Measurements from ENCODE around the gene PAEP.

The PAEP gene

DNA sequence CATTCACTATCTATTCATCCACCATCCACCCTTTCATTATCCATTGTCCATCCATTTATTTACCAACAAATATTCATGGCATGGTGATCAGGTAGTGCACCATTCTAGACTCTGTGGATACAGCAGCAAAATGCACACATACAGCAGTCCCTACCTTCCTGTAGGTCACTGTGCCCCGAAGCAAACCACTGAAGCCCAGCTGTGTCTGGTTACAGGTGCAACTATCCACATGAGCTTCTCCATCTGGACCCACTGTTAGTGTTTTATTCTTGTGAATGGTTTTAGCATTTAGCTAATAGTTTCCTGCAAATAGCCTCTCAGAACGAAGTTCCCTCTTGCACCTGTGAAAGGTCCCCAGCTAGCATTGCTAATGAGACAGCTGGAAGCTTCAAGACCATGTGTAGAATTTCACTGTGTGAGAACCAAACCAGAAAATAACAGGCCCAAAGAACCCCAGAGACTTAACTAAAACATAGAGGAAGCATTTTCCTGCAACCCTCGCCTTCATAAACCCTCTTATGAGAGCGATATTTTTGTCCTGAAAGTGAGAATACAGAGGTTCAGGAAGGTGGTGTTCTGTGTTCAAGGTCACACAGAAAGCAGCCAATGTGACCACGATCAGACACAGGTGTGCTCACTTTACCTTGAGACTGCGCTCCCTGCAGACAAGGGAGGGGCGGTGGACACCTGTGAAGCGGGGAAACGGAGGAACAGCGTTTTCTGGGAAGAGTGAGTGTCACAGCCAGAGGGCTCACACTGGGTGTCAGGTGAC lies 18.5 kb downstream of the PAEP start:
- DNase-seq = no peak

DNA sequence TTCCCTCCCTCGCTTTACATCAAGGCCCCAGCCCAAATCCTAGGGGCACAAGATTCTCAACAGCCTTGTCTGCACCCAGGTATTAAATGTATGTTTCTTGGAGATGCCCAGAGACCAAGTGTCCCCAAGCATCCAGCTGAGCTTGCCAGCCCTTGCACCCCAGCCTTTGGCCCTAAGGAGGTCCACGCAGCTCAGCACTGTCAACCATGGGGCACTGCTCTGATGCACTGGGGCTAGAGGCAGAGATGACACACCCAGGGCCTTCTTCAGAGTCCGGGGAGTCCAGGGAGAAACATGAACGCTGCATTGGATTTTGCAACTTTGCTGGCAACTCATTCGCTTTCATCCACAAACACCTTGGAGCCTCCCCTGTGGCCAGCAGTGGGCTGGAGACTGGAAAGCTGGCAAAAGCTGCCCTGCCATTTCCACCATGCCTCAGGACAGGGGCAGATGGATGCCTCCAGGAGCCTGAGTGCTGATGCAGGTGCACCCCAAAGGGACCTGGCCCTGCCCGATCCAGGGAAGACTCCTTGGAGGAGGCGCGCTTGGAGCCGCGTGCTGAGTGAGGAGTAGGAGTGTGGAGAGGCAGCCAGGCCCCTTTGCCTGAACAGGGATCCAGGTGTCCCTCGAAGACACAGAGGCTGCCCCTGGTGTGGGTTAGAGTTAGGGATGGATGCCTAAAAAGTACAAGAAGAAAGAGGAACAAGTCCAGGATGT lies 19.3 kb downstream of the PAEP start:
- DNase-seq = no peak

DNA sequence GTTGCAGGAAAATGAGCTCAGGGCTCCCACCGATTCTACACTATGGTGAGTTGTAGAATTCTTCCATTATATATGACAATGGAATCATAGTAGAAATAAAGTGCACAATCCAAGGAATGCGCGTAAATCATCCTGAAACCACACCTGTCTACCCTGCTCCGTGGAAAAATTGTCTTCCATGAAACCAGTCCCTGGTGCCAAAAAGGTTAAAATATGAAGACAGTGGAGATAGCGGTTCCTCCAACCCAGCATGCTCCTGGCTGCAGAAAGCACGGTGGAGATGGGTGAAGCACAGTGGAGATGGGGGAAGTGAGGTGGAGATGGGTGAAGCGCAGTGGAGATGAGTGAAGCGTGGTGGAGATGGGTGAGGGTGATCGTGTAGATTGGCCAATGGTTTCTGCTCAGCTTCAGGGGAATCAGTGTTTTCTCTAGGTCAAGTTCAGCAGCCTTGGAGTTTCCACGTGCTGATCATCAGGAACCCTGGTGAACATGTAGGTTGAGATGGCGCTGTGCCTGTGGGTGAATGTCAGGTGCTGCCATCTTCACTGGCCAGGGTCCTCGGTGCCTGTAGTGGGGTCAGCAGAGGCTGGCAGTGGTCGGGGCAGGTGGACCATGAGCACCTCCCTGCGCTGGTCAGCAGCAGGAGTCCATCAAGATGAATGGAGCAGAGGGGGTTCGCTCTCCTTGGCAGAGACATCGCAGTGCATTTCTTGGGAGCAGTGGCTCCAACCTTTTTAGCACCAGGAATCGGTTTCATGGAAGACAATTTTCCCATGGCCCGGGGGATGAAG lies 20.3 kb downstream of the PAEP start:
- no peak for DNase-seq

DNA sequence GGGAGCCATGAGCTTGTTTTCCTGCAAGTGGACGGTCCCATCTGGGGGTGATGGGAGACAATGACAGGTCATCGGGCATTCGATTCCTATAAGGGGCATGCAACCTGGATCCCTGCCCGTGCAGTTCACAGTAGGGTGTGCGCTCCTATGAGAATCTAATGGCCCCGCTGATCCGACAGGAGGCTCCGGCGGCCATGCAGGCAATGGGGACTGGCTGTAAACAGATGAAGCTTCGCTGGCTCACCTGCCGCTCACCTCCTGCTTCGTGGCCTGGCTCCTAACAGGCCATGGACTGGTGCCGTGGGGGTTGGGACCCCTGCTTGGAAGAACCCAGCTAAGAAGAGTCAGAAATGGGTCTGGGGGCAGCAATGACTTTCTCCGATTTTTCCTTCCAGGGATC lies 21.0 kb downstream of the PAEP start:
- no peak for DNase-seq

DNA sequence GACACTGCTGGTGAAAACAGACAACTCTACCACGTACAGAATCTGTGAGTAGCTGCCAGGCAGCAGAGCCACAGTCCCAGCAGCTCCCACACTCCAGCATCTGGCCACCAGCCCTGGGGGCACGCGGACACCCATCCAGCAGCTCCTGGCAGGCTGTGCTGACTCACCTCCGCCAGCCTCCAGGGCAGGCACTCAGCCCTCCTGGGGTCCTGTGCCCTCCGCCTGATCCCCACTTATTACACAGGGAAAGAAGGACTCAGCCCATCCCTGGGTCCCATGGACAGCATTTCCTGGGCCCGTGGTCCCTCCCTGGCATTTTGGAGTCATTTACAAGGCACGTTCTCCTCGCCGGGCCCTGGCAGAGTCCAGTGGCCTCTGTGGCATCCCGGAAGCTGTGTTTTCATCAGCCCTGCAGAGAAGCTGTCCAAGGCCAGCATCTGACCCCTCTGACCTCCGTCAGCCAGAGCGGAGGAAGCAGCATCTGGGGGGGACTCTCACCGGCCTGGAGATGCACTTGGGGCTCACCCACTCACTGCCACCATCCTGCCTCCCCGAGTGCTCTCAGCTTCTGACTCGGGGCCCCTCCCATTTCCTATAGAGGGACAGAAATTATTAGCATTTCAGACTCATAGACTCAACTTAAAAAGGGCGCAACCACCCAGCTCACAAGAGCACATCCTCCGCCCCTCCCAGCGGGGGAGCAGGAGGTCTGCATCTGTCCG lies 21.6 kb downstream of the PAEP start:
- no peak for DNase-seq

DNA sequence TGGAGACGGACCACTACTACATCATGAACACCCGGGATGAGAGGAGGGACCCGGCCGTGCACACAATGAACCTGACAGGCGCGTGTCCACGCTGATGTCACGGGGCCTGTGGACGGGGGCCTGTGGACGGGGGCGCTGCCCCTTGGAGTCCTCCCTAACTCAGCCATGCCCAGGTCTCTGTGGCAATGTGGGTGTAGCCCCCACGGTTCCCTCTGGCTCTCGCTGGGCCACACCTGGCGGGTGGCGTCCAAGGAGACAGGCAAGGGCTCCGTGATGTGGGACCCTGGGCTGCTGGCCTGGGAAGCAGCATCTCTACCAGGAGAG lies 22.1 kb downstream of the PAEP start:
- no peak for DNase-seq

DNA sequence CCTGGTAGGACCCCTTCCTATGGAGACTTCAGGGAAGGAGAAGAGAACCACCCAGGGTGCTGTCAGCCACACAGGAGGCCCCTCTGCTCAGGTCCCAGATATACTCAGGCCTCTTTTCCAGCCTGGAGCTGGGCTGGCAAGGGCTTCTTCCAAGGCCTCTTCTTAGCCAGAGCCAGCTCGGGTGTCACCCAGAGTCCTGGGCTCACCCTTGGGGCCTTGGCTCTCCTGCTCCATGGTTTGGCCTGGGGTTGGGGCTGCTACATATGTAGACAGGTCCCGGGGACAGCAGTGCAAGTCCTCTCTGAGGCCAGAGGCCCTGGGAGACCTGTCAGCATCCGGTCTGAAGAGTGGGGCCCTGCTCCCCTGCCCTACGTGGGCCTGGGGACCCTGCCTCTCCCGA lies 22.8 kb downstream of the PAEP start:
- no peak for DNase-seq

DNA sequence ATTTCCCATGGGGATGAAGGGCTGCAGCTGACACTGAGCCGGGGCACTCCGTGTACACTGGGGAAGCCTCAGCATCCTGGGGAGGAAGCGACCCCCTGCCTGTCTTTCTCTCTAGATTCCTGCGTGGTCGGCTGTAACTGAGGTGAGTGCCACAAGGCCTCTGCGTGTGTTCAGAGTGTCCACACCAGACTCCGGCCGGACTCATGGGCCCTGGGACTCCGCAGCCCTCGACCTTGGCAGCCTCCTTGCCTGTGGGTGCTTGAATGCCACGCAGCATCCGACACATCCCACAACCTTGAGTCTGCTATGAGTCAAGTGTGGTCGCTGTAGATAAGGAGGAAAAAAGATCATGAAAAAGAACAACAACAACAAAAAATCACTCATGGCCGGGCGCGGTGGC lies 23.4 kb downstream of the PAEP start:
- DNase-seq = no peak

DNA sequence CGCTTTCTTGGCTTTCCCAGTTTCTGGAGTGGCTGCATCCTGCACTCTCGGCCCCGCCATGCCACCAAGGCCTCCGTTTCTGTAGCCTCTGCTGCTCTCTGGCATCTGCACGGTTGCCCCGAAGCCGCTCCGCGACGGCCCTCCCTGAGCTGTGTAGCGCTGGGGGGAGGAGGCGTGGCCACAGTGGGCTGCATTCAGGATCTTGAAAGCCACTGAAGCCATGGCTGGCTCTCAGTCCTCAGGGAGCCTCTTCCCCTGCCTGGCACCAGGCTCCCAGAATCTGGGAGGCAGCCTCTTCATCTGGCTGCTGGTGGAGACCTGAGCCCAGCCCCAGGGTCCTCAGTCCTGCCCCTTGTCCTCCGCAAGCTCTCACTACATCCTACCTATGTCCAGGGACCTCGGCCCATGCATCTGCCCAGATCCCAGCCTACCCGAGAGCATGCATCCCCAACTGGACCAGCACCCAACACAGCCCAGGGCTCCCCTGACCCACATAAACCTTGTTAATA lies 25.1 kb downstream of the PAEP start:
- DNase-seq = no peak

DNA sequence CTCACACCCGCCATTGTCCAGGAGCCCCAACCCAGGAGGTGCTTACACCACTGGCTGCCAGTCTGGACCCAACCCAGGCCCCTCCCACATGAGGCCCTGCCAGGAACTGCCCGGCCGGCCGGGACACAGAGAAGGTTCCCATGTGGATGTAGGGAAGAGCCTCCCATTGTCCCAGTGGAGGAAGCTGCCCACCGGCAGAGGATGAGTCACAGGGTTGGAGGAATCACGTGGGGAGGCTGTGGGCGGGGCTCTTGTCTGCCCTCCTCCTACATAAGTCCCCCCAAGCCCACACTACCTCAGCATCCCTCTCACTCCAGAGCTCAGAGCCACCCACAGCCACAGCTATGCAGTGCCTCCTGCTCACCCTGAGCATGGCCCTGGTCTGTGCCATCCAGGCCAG lies 26.1 kb downstream of the PAEP start:
- no peak for DNase-seq

DNA sequence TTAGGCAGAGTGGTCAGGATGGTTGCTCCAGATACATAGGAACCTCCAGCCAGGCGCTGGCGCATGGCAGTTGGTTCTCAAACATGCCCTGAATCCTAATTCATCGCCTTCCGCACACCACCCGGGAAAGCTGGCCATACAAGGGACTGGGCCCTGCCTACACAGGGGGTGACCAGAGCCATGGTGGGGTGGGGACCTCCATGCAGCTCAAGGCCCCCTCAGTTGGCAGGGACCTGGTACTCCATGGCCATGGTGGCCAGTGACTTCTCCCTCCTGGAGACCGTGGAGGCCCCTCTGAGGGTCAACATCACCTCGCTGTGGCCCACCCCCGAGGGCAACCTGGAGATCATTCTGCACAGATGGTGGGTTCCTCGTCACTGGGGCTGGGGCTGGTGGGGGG lies 26.8 kb downstream of the PAEP start:
- no peak for DNase-seq

DNA sequence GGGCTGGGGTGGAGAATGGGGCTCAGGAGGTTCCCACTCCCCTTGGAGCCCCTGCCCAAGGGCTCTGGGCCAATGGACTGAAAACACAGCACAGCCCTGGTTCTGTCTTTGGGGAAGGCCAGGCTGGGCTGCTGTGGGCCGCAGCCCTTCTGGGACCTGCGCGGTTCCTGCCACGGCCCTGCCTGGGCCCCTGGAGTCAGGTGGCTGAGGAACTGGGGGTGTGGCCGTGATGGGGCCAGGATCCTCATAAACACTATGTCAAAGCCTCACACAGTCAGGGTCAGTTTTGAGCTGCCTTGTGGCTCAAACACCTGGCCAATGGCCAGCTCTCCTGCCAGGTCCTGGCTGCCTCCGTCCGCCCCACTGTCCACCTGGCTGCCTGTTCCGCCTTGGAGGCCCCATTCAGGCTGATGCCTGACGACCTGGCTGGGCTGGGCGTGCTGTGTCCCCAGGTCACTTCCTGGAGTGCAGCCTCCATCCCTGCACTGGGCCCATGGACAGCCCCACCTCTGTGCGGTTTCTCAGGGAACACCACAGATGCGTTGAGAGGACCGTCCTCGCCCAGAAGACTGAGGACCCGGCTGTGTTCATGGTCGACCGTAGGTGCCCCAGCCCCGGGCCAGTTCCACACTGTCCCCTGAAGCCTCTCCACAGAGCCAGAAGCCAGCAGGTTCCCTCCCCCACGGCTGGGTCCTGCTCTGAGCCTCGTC lies 27.5 kb downstream of the PAEP start:
- DNase-seq = no peak

DNA sequence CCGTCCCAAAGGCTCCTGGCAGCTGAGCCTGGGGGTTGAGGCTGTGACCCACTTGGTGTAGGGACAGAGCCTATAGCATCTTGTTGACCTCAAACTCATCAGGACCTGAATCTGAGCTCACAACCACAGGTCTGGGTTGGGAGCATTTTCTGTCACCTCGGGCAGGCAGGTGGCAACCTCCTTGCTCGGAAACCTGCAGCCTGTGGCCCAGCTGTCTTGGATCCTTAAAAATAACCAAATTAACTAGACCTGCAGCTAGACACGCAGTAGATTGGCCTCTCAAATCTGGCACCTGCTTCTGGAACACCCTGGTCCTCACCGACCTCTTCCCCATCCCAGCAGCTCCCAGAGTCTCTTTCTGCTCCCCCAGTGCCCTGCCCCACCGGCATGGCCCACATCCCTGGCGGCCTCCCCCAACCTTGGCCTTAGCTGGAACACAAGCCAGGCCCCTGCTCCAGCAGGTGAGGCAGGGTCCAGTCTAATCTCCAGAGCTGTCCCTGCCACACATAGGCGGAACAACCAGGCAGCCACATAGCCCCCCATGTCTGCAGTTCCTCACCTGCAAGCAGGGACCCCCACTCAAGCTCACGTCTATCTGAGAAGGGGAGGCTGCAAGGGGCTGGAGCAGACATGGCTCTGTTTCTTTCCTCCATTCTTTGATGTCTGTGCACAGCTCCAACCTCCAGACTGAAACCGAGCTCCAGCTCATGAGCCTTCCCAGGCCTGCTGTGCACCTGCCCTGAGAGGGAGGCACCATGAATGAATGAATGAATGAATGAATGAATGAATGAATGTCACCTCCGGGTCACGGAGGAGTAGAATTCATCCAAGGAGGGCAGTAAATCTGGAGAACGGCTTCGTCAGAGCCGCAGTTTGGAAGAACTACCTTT lies 28.3 kb downstream of the PAEP start:
- DNase-seq = no peak

DNA sequence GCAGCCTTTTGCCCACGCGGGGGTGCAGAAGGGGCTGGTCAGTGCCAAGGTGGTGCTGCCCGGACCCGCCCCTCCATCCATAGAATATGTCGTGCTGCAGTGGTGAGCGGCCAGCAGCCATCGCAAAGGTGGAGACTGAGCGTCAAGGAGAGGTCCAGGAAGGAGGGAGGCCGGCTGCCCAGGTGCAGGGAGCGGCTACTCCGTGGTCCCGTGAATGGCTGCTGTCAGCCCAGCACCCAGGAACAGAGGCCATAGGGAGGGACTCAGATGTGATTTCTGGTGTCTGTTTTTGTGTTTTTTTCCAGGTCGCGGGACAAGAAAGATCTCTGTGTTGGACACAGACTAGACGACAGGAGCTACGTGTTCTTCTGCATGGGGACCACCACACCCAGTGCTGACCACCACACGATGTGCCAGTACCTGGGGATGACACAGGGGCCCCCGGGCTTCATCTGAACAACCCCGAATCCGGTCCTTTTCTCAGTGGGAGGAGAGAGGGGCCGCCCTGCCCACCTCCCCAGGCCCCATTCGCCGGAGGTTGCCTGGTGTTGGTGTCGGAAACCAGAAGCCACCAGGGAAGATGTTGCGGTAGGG lies 29.0 kb downstream of the PAEP start:
- no peak for DNase-seq

DNA sequence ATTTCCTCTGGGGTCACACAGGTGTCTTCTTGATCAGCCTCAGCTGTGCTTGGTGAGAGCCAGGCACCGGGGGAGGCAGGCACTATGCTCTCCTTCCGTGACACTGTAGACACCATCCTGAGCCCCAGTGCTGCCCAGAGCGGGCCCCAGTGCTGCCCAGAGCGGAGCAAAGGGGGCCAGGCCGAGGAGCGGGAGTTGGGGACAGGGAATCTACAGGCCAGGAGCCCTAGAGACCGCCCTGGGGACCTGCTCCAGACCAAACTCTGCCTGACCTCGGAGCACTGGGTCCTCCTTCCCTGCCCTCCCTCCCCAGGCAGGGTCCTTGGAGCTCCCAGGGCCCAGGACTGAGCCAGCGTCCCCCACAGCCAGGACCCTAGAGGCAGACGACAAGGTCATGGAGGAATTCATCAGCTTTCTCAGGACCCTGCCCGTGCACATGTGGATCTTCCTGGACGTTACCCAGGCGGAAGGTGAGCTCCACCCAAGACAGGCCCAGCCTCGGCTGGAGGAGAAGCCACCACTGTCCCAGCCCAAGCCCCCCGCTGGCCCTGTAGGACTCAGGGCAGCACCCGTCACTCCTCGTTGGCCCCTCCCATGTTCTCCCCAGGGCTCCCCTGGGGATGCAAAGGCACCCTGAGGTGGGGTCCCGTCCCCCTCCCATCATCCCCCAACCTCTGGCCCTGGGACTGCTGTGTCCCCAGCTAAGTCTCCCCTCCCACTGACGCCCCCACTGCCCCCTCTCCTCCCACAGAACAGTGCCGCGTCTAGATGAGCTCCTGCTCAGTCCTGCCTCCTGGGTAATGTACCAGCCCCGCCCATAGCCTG lies 30.2 kb downstream of the PAEP start:
- no peak for DNase-seq

DNA sequence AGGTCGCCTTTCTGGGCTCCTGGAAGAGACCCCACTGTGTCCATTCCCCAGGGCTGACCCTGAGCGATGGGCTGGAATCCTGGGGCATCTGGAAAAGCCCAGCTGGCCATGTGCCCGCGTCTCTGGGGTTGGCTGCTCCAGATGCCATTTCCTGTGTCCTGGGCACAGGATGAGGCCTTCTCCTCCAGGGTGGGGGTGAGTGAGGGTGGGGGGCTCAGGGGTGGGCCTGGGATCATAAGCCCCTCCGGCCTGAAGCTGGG lies 30.7 kb downstream of the PAEP start:
- DNase-seq = no peak

DNA sequence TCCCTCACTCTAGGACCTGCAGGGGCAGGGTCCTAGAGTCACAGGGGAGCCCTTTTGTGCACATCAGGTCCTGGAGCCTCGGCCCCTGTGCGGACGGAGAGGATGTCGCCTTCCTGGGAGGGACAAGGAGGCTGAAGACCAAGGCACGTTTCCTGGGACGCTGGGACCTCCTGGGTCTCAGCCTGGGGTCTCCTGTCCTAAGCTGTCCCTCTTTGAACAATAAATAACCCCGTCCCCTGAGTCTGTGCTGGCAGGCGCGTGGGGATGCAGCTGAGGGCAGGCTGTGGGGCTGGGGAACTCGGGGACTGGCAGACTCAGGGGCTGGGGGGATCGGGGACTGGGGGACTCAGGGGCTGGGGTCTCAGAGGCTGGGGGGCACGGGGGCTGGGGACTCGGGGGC lies 31.1 kb downstream of the PAEP start:
- DNase-seq = no peak

DNA sequence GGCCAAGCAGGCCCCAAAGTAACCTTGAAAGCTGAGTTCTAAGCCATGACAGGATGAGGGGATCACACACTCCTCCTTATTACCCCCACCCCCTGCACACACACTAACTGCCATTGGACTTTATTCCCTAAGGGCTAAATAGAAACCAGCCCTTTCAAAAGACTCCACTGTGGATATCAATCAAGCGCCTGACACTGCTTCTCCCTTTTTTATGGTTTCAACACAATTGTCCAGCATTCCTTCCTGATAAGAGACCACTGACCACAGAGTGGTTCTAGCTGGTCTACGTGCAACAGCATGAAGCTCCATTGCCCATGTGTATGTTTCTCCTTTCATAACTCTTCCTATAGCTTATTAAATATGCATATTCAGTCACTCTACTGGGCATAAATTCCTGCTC lies 34.7 kb downstream of the PAEP start:
- DNase-seq = no peak

DNA sequence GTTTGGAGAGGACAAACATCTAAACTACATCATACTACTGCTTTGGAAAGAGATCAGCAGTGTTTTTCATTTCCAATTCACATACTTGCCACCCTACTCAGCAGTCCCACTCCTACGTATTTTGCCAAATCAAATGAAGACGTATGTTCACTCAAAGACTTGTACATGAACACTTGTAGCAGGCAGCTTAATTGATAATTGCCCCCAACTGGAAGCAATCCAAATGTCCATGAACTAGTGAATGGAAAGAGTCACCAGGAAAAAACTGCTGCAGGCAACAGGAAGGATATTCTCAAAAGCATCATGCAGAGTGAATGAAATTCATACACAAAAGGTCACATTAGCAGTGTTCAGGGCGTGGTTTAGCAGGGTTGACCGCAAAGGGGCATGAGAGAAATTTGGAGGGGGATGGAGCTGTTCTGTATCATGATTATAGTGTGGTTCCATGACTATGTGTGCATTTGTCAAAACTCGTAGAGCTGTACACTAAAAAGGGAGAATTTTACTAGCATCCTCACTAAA lies 38.8 kb downstream of the PAEP start:
- DNase-seq = no peak

DNA sequence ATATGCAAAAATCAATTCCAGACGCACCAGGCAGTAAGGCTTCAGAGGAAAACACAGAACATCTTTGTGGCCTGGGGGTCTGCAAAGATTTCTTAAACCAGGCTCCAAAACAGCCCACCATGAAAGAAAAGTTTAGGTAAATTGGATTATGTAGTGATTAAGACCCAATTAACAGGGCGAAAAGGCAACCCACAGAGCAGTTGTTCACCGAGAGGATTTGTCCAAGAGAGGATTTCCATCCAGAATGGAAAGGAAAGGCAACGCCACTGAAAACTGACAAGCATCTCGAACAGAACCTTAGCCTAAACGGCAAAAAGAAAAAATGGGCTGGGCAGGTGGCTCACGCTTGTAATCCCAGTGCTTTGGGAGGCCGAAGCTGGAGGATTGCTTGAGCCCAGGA lies 40.4 kb downstream of the PAEP start:
- DNase-seq = no peak

Measured in CD4-positive, alpha-beta T cell treated with Interleukin-21 for 1 hour (primary cell).